ENCODE measurements around the gene GRK2.

The GRK2 gene

DNA sequence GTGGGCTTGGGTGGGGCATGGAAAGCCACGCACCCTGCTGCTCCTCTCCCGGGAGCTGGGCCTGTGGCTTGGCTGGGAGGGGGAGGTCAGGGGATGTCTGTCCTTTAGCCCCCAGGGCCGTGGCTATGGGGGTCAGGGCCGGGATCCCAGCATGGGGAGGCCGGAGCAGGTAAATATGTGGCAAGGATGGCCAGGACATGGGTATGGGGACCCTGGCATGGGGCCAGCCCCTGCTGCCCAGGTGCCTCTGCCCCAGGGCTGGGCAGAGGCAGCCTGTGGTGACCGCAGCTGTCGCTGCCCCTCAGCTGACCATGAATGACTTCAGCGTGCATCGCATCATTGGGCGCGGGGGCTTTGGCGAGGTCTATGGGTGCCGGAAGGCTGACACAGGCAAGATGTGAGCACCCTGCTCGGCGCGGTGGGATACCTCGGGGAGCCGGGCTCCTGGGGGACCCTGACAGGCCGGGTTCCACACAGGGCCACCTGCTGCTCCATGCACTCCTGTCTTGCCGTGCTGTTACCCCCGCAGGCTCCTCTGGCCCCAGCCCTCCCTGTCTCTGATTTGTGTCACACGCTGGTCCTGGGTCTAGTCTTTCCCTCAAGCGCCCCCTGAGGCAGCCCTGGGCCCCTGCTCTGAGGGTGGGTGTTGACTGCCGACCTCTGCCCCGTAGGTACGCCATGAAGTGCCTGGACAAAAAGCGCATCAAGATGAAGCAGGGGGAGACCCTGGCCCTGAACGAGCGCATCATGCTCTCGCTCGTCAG, 14.7 kb downstream of the GRK2 start:
- DNase-seq (ENCODE audit: low read depth in 1 of 2, low spot score in 1 of 2): no peak

DNA sequence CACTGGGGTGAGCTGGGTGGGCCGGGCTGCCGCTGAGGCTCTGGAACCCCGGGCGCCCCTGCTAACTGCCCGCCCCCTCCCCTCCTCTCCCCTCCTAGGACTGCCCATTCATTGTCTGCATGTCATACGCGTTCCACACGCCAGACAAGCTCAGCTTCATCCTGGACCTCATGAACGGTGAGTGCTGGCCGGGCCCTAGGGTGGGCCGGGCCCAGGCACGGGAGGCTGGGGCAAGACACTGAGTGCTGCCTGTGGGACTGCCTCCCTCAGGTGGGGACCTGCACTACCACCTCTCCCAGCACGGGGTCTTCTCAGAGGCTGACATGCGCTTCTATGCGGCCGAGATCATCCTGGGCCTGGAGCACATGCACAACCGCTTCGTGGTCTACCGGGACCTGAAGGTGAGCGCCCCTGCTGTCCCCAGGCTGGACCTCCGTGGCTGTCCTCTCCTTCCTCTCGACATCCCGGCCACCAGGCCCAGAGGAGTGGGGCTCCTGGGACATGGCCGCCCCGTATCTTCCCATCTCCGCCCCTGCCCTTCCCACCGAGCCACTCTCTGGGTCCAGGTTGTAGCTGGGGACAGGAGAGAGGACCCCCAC, 15.4 kb downstream of the GRK2 start:
- no peak for DNase-seq (ENCODE audit: low read depth in 1 of 2, low spot score in 1 of 2)

DNA sequence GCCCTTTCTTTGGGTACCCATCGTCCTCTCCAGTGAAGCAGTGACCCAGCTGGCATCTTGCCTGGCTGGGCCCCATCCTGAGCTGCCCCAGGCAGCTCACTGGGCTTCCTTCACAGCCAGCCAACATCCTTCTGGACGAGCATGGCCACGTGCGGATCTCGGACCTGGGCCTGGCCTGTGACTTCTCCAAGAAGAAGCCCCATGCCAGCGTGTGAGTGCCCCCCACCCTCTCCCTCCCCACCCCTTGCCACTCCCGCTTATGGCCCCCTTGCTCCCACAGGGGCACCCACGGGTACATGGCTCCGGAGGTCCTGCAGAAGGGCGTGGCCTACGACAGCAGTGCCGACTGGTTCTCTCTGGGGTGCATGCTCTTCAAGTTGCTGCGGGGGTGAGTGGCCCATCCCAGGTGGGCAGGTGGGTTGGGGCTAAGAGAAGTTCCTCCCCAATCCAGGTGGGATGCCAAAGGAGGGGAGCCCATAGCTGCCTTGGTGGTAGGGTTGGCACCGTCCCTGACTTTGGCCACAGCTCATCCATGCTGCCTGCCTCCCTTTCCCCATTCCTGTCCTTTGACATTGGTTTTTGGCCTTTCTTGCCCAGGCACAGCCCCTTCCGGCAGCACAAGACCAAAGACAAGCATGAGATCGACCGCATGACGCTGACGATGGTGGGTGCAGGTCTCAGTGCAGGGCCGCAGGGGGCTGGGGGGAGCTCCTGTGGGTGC, 16.0 kb downstream of the GRK2 start:
- no peak for DNase-seq (ENCODE audit: low read depth in 1 of 2, low spot score in 1 of 2)

DNA sequence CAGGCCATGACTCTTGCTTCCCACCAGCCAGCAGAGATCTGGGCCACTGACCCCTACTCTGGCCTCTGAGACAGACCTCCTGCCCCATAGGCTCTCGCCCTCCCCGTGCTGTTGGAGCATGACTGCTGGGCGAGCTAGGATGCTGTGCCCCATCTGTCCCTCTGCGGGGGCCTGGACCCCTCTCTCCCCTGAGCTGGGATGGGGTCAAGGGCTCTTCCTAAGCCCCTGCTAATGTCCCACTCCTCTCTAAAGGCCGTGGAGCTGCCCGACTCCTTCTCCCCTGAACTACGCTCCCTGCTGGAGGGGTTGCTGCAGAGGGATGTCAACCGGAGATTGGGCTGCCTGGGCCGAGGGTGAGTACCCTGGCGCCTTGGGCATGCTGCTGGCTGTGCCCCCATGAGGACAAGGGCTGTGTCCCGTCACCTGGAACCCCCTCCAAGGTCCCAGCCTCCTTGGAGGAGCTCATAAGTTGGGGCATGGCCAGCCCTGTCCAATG, 16.7 kb downstream of the GRK2 start:
- DNase-seq (ENCODE audit: low read depth in 1 of 2, low spot score in 1 of 2): no peak

DNA sequence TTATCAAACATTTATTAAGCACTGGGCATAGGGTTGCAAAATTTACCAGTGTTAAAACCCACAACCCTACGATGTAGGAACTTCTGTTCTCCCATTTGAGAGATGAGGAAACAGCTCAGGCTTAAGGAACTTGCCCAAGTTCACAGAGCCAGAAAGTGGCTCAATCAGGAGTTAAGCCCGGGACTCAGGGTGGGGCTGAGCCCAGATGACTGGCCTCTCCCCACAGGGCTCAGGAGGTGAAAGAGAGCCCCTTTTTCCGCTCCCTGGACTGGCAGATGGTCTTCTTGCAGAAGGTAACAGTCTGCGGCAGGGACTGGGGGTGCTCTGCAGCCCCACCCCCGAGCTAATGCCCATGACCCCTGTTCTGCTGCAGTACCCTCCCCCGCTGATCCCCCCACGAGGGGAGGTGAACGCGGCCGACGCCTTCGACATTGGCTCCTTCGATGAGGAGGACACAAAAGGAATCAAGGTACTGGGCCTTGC, 17.2 kb downstream of the GRK2 start:
- no peak for DNase-seq (ENCODE audit: low read depth in 1 of 2, low spot score in 1 of 2)

DNA sequence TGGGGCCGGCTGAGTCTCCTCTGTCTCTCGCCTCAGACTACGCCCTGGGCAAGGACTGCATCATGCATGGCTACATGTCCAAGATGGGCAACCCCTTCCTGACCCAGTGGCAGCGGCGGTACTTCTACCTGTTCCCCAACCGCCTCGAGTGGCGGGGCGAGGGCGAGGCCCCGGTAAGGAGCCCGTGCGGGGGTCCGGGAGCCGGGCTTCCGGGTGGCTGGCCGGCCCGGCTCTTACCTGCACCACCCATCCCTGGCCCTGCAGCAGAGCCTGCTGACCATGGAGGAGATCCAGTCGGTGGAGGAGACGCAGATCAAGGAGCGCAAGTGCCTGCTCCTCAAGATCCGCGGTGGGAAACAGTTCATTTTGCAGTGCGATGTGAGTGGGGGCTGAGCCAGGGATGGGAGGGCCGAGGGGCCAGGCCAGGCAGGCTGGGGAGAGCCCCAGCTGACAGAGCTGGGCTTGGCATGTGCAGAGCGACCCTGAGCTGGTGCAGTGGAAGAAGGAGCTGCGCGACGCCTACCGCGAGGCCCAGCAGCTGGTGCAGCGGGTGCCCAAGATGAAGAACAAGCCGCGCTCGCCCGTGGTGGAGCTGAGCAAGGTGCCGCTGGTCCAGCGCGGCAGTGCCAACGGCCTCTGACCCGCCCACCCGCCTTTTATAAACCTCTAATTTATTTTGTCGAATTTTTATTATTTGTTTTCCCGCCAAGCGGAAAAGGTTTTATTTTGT, 18.7 kb downstream of the GRK2 start:
- DNase-seq (ENCODE audit: low read depth in 1 of 2, low spot score in 1 of 2): no peak

DNA sequence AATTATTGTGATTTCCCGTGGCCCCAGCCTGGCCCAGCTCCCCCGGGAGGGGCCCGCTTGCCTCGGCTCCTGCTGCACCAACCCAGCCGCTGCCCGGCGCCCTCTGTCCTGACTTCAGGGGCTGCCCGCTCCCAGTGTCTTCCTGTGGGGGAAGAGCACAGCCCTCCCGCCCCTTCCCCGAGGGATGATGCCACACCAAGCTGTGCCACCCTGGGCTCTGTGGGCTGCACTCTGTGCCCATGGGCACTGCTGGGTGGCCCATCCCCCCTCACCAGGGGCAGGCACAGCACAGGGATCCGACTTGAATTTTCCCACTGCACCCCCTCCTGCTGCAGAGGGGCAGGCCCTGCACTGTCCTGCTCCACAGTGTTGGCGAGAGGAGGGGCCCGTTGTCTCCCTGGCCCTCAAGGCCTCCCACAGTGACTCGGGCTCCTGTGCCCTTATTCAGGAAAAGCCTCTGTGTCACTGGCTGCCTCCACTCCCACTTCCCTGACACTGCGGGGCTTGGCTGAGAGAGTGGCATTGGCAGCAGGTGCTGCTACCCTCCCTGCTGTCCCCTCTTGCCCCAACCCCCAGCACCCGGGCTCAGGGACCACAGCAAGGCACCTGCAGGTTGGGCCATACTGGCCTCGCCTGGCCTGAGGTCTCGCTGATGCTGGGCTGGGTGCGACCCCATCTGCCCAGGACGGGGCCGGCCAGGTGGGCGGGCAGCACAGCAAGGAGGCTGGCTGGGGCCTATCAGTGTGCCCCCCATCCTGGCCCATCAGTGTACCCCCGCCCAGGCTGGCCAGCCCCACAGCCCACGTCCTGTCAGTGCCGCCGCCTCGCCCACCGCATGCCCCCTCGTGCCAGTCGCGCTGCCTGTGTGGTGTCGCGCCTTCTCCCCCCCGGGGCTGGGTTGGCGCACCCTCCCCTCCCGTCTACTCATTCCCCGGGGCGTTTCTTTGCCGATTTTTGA, 19.5 kb downstream of the GRK2 start:
- no peak for DNase-seq (ENCODE audit: low read depth in 1 of 2, low spot score in 1 of 2)

DNA sequence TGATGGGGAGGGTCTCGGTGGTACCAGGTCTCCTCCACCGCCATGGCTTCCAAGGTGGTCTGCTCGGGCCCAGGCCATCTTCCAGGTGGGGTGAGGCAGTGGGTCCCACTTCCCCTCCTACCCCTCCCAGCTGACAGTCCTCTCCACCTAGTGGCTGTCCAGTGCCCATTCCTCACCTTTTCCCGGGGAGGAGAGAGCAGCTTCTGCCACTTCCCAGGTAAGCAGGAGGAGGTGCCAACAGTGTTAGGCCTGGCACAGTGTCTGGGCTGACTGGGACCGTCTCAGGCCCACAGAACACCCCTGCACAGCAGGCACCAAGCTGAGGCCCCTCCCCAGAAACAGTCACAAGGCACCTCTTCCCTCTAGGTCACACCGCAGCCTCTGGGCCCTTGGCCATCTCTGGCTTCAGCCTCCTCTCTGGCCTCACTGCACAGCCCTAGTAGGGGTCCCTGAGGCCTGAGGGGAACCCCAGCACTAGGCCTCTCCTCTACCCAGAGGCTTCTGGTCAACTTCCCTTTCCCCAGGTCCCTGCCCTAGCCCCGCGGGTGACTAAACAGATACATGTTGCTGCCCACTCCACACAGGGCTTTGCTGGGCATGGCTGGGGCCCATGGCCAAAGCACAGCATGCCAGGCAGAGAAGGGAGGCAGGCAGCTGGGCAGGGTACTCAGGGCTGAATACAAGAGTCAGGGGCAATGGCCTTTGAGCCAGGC, 20.5 kb downstream of the GRK2 start:
- DNase-seq (ENCODE audit: low read depth in 1 of 2, low spot score in 1 of 2): no peak

DNA sequence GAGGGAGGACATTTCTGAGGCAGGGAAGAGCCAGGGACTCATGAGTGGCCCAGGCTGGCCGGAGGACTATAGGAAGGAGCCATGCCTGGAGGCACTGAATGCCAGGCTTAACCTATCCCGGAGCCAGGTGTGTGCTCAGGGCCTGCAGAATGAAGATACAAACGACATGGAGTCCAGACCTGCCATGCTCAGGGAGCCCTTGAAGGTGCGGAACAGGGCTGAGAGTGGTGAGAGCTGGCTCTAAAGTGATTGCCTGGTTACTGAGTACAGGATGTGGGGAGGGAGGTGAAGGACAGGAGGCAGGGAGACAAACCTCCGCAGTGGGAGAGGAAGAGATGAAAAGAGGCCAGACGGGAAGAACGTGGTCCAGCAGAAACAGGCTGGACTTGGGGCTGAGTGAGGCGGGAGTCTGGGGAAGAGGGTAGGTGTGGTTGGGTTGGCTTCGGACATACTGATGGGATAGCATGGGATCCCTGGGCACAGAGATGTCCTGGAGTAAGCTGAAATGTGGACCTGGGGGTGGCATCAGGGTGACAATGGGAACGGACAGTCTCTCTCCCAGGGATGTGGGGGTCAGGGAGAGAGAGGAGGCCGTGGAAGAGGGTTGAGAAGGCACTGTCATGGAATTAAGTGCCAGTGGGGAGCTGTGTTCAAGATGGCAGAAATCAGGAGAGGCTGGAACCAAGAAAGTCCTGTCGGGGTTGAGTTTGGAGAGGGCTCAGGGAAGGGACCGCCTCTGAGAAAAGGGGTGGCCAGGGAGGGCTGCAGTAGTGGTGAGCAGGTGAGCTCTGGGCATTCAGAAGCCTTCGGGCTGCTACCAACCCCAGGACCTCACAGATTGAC, 21.3 kb downstream of the GRK2 start:
- DNase-seq (ENCODE audit: low read depth in 1 of 2, low spot score in 1 of 2): no peak

DNA sequence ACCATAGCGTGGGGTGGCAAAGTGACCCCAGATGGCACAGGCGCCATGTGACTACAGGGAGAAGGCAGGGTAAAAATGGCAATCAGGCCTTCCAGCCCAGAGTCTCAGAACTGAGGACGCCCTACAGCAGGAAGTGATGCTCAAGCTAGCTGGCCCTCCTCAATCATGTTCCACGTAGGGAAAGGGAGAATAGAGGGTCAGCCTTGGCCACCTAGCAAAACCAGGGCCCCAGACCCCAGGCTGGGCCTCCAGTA, 21.9 kb downstream of the GRK2 start:
- DNase-seq (ENCODE audit: low read depth in 1 of 2, low spot score in 1 of 2): no peak

DNA sequence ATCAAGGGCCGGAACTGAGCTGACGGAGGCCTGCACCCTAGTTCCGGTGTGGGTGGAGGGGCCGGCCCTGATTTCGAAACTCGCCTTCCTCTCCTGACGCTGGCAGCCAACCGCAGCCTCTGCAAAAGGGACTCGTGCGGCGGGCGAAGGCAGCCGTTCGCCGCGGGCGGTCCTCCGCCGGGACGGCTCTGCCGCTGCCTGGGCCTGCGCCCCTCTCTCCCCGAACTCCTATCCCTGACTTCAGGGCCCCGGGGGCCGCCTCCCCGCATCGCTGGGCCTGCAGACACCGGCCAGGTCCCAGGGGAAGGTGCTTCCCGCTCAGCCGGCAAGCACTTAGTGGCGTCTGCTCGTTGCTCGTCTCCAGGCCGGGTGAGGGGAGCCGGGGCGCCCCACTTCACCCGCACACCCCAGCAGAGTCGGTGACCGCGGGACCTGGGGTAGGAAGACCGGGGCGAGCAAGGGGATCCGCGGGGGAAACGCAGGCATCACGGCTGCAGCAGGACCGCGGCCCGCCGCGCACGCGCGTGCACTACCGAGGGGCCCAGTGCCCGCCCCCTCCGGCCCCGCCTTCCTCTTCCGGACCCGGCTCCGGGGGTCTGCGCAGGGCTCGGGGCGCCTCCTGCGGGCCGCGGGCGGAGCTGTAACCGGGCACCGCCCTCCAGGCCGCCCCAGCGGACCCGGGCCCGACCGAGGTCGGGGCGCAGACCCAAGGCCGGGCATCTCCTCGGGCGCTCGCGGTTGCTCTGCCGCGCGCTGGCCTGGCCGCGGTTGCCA, 22.4 kb downstream of the GRK2 start:
- DNase-seq (ENCODE audit: low read depth in 1 of 2, low spot score in 1 of 2): peak; percentile 79 to 84

DNA sequence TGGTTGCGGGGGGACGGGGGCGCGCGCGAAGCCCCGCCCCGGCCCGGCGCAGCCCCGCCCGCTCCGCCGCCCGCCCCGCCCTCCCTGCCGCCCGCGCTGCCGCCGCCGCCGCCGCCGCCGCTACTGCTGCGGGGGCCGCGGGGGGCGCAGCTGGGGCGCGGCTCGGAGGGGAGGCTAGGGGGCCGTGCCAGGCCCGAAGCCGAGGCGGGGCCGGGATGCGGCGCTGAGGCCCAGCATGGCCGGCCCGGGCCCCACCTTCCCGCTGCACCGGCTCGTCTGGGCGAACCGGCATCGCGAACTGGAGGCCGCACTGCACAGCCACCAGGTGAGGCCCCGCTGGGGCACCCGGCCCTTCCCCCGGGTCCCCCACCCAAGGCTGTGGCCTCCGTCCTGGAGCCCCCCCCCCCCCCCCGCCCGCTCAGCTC, 23.0 kb downstream of the GRK2 start, which contains the start of gene ANKRD13D:
Gene ANKRD13D, plus strand, starts transcription at position 78 of the 425 bp plus-strand sequence. Its CDS starts 158 bp downstream, at position 236.
- DNase-seq (ENCODE audit: low read depth in 1 of 2, low spot score in 1 of 2): no peak

DNA sequence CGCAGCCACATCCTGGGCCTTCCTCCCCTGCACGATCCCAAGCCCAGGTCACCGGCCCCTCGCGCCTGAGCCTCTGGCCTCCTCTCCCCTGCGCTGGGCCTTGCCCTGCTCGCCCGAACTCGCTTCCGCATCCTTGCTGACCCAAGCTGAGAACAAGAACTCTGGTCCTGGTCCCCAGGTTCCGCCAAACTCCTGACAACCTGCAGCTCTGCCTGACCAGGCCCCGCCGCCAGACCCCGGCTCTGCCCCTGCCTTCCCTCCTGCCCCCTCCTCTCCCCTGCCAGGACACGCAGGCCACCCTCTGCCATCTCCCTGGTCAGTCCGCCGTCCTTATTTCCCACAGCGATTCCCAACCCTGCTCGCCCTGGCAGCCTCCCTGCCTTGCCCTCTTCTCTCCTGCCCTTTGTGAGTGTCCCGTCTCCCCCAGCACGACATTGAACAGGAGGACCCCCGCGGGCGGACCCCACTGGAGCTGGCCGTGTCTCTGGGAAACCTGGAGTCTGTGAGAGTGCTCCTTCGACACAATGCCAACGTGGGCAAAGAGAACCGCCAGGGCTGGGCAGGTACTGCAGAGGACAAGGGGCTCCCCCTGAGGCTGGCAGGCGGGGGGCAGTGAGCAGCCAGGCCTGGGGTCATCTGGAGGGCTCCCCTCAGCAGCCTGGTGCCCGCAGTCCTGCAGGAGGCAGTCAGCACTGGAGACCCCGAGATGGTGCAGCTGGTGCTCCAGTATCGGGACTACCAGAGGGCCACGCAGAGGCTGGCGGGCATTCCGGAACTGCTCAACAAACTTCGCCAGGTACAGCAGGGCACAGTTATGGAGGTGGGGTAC, 23.6 kb downstream of the GRK2 start:
- no peak for DNase-seq (ENCODE audit: low read depth in 1 of 2, low spot score in 1 of 2)

DNA sequence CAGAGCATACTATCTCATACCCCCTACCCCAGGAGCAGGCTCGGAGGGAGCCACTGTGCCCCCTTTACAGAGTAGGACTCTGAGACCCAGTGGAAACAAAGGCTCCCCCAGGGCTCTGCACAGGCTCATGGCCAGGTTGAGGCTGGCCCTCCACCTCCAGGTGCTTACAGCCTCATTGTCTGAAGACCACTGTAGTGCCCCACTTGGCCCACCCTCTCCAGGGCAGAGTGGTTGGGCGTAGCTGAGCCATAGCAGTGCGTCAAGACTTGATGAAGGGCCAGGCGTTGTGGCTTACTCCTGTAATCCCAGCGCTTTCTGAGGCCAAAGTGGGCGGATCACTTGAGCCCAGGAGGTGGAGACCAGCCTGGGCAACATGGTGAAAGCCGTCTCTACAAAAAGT, 24.5 kb downstream of the GRK2 start:
- DNase-seq (ENCODE audit: low read depth in 1 of 2, low spot score in 1 of 2): no peak

DNA sequence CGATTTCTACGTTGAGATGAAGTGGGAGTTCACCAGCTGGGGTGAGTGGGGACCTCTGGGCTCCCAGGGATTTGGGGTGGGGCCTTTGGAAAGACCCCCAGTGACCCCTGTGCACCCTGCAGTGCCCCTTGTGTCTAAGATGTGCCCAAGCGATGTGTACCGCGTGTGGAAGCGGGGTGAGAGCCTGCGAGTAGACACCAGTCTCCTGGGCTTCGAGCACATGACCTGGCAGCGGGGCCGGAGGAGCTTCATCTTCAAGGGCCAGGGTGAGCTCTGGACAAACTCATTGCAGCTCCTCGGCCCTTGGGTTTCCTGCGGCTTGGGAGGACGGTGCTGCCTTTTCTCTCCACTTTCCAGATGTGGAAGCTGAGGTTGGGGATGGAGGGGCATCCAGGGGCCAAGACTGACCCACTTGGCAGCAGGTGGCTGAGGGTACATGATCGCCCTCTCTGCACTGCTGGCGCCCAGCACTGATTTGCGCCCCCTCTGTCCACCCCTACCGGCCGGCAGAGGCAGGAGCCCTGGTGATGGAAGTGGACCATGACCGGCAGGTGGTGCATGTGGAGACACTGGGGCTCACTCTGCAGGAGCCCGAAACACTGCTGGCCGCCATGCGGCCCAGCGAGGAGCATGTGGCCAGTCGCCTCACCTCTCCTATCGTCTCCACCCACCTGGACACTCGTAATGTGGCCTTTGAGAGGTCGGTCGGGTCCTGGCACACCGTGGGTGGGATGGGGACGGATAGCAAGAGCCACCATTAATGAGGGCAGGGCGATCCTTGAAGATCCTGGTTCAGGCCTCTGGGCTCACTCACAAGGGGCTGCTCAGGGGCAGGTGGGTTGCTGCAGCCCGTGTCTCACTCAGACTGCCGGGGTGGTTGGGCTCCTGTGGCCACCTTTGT, 25.5 kb downstream of the GRK2 start:
- DNase-seq (ENCODE audit: low read depth in 1 of 2, low spot score in 1 of 2): no peak

DNA sequence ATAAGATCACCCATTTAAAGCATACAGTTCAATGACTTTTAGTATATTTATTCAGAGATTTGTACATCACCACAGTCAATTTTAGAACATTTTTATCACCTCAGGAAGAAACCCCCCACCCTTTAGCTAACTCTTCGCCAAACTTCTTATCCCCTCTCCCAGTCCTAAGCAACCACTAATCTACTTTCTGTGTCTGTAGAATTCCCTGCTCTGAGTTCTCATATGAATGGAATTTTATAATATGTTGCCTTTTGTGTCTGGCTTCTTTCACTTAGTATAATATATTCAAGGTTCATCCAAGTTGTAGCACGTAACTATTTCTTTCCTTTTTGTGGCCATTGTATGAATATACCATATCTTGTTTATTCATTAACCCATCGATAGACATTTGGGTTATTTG, 26.4 kb downstream of the GRK2 start:
- no peak for DNase-seq (ENCODE audit: low read depth in 1 of 2, low spot score in 1 of 2)

All from stimulated activated CD4-positive, alpha-beta T cell treated with anti-CD3 and anti-CD28 coated beads, Interleukin-15, amount 100 ng/mL, for 1 hour (primary cell).